Articular chondrocyte of knee joint (primary cell): ENCODE results near the gene COPB1. TPM values are rescaled to one million over a fixed set of nuclear protein-coding genes. Genes with fewer than 3 reads are reported as not detected.

Source experiments
- small RNA-seq: library from RNA; depleted of rRNA; stranded (forward); fragments of <200 nt; gene quantifications from one replicate; pipeline ENCODE3, GENCODE V24; 2012
- total RNA-seq: library from RNA; depleted of rRNA; stranded (reverse); fragments of >200 nt; gene quantifications from 2 replicates; pipeline ENCODE4 v1.2.3, GENCODE V29; 2012

Gene COPB1, protein sequence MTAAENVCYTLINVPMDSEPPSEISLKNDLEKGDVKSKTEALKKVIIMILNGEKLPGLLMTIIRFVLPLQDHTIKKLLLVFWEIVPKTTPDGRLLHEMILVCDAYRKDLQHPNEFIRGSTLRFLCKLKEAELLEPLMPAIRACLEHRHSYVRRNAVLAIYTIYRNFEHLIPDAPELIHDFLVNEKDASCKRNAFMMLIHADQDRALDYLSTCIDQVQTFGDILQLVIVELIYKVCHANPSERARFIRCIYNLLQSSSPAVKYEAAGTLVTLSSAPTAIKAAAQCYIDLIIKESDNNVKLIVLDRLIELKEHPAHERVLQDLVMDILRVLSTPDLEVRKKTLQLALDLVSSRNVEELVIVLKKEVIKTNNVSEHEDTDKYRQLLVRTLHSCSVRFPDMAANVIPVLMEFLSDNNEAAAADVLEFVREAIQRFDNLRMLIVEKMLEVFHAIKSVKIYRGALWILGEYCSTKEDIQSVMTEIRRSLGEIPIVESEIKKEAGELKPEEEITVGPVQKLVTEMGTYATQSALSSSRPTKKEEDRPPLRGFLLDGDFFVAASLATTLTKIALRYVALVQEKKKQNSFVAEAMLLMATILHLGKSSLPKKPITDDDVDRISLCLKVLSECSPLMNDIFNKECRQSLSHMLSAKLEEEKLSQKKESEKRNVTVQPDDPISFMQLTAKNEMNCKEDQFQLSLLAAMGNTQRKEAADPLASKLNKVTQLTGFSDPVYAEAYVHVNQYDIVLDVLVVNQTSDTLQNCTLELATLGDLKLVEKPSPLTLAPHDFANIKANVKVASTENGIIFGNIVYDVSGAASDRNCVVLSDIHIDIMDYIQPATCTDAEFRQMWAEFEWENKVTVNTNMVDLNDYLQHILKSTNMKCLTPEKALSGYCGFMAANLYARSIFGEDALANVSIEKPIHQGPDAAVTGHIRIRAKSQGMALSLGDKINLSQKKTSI
- total RNA-seq = 293 and 307 TPM in 2 replicates

DNA sequence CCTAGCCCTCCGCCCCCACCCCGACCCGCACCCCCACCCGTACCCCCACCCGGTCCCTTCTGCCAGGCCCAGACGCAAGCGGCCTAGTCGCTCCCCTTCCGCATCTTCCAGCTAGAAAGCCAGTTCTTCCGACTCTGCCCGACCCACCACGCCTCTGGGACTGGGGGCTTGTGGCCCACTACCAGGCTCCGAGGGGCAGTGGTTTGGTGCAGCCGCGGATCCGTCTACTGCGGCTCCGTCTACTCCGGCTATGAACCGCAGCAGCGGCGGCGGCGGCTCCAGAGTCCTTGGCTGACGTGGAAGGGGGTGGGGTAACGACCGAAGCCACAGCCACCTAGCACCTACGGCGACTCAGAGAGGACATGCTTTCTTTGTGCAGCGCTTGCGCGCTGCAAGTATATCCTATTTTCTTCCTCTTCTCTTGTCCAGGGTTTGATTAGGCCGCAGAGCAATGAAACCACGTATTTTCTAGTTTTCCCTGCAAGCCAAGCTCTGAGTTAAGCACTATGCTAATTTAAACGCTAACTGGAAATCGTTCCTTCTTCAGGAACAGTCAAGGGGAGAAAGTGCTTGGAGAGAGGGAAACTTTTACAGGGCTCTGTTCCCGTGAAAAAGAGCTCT, at the start of gene COPB1:
Gene COPB1 (minus strand): TSS at position 252 of the 621 bp plus-strand sequence. CDS start 883 bp downstream, outside the sequence.

DNA sequence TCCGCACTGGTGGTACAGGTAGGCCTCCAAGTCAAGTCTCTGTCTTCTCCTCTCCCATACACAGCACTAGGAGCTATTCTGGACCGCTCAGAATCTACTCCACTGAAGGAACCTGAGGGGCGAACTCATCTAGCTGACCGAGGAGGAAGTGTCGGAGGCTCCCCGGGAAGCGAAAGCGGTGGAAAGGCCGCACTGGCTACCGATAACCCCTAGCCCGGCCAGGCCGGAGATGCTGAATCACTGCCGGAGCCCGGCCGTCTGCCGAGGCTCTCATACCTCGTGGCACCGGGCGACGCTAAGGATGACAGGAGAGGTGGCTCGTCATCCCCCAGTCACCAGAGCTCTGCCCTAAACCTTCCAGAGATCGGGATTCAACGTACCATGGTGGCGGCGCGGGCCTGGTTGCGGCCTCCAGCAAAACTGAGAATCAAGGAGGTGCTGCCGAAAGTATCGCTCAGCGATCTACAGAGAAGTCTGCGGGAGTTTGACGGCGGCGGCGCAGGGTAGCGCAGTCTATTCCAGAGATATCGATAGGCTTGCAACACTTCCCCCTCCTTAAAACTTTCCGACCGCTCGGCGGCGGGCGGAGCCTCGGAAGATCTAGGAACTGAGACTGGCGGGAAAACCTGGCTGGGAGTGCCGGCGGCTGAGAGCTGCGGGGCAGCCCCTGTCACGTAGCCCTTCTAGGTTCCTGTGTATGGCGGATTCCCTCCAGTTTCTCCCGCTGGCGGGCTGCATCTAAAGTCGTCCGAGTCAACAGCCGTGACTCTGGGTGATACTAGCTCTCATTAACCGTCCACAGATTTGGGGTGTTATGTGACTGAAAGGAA, 20.5 kb upstream of the COPB1 start, which contains the start of gene PSMA1:
Gene PSMA1 (minus strand): TSS at position 470 of the 830 bp plus-strand sequence. CDS start 87 bp downstream, at position 383.

Small RNA genes within 50 kb of the gene (small RNA-seq; reads per million reads assigned to genes)
- gene RNU7-49P = not detected

Other genes starting within 250 kb of the COPB1 start
- gene RRAS2, start 140.6 kb downstream of the COPB1 start, total RNA-seq = 88.3 and 107 TPM in 2 replicates
- 160 and 165 TPM in 2 replicates for gene PSMA1, start 20.6 kb upstream of the COPB1 start, total RNA-seq
- 4.3 and 8.6 TPM in 2 replicates for gene PDE3B, start 144.0 kb upstream of the COPB1 start, total RNA-seq